RWPE1 (cell line): ENCODE results near the gene KCNMA1.
A peak's percentile ranks its signal among the peaks of the same experiment; 100 is the strongest.

ENCODE experiments used
- CTCF ChIA-PET: fragments of 350-600 bp; sonication (Branson Sonifier 250); formaldehyde crosslinking; extraction: SDS; loops from one replicate; lab custom pipeline; 2021; lab: Yijun Ruan, JAX
- POLR2A ChIA-PET: fragments of 400-600 bp; formaldehyde crosslinking; extraction: SDS; loops from one replicate; lab custom pipeline; 2020; ENCODE audit warnings: antibody characterized with exemption; ENCODE audit not compliant: low non-redundant PET; lab: Yijun Ruan, JAX
- DNase-seq: peaks from one replicate; pipeline ENCODE4 v3.0.0; 2012; ENCODE audit warnings: low spot score
- H3K27ac ChIP-seq: fragments of 450-650 bp; 2 replicates; pipeline ENCODE4 v1.5.1; 2017
- TF ChIP-seq, protein P1 (sequence below): fragments of 450-650 bp; conservative IDR thresholded peaks from 2 replicates; pipeline ENCODE4 v1.5.1; 2017; ENCODE audit warnings: low read depth, mild to moderate bottlenecking

The KCNMA1 gene

DNA sequence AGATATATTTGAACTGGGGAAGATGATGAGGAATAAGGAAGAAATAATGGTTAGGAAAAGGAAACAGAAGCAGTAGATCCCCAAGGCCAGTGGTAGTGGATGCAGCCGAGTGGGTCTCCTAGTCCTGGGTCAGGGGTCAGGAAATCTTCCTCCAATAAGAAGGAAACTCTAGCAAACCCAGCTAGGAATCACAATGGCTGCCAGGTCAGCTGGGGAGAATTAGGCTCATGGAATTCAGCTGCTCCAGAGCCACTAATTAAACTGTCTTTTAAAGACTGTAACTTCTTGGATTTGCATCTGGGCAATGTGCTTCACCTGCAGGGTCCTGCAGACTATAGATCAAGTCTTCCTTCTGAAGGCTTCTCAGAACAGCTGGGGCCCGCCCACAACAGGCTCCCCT lies 644.4 kb downstream of the KCNMA1 start:
- TF ChIP-seq, protein P1, sequence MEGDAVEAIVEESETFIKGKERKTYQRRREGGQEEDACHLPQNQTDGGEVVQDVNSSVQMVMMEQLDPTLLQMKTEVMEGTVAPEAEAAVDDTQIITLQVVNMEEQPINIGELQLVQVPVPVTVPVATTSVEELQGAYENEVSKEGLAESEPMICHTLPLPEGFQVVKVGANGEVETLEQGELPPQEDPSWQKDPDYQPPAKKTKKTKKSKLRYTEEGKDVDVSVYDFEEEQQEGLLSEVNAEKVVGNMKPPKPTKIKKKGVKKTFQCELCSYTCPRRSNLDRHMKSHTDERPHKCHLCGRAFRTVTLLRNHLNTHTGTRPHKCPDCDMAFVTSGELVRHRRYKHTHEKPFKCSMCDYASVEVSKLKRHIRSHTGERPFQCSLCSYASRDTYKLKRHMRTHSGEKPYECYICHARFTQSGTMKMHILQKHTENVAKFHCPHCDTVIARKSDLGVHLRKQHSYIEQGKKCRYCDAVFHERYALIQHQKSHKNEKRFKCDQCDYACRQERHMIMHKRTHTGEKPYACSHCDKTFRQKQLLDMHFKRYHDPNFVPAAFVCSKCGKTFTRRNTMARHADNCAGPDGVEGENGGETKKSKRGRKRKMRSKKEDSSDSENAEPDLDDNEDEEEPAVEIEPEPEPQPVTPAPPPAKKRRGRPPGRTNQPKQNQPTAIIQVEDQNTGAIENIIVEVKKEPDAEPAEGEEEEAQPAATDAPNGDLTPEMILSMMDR: no peak
- no peak overlapping the region for H3K27ac ChIP-seq
- ChIA-PET POLR2A (no interaction called here), CTCF (interaction anchor here (0.7 to 2.3 kb wide), 2 partner anchors 8 to 12 kb away, joined by 3 to 11 read pairs; no protein-coding TSS in a partner anchor)
- no peak for DNase-seq

DNA sequence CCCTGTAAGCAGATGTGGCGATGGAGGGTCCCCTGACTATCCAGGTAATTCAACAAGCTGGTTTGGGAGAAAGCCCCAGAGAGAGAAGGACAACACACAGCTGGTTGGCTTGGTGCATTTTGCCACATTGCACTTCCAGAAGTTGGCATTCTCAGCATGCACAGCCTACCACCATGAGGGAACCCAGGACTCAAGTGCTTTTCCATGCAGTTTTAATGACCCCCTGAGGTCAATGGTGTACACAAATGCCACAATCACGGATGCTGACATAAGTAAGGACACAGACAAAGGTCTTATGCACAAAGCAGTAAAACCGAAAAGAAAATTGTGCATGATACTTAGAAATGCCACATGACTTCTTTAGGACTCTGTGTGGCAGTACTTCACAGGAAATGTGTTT lies 645.1 kb downstream of the KCNMA1 start:
- CTCF ChIA-PET: interaction anchor here (2.3 kb wide), 1 partner anchor 13 kb away, joined by 11 read pairs; no protein-coding TSS in a partner anchor

DNA sequence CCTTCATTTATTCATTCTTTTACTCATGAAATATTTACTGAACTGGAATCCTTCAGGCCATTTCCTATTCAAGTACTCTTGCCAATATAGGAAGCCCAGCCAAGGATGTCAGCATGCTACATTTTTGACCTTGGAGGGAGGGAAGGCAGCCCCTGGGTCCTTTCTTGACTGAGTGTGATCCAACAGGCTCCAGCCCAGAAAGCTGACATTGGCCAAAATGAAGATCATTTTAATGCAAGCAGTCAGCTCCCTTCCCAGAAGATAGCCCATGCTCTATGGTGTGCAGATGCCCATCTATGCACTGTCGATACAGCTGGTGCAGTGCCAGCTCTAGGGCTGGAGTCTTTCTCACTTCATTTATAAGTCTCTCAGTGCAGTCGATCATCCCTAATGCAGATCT lies 646.0 kb downstream of the KCNMA1 start:
- no peak for DNase-seq
- H3K27ac ChIP-seq: no peak overlapping the region
- CTCF ChIA-PET: interaction anchor here (0.7 to 2.3 kb wide), 2 partner anchors 14 to 169 kb away, joined by 3 to 11 read pairs; no protein-coding TSS in a partner anchor
- TF ChIP-seq, protein P1: no peak
- POLR2A ChIA-PET: no interaction called here

More for the DNA sequence above, 645.1 kb downstream of the KCNMA1 start:
- no peak overlapping the region for H3K27ac ChIP-seq
- no peak for DNase-seq
- POLR2A ChIA-PET: no interaction called here
- TF ChIP-seq, protein P1: no peak

DNA sequence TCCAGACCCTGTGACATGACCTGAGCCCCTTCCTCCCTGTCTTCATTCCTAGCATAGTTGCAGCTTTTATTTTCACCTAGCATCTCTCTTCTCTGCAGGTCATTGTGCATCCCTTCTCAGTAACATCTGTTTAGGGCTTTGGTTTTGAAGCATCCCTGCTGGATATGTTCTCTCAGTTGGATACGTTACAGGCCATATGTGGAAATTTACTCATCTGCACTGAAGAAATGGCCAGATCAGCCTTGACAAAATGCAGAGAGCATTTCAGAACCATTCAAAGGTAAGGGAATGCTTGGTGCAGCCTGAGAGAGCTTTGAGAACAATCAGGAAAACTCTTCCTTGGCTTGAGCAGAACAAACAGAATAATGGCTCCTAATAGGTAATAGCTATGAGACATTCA lies 647.0 kb downstream of the KCNMA1 start:
- TF ChIP-seq, protein P1: no peak
- CTCF ChIA-PET: no interaction called here
- POLR2A ChIA-PET: no interaction called here
- DNase-seq: no peak
- H3K27ac ChIP-seq: no peak overlapping the region

DNA sequence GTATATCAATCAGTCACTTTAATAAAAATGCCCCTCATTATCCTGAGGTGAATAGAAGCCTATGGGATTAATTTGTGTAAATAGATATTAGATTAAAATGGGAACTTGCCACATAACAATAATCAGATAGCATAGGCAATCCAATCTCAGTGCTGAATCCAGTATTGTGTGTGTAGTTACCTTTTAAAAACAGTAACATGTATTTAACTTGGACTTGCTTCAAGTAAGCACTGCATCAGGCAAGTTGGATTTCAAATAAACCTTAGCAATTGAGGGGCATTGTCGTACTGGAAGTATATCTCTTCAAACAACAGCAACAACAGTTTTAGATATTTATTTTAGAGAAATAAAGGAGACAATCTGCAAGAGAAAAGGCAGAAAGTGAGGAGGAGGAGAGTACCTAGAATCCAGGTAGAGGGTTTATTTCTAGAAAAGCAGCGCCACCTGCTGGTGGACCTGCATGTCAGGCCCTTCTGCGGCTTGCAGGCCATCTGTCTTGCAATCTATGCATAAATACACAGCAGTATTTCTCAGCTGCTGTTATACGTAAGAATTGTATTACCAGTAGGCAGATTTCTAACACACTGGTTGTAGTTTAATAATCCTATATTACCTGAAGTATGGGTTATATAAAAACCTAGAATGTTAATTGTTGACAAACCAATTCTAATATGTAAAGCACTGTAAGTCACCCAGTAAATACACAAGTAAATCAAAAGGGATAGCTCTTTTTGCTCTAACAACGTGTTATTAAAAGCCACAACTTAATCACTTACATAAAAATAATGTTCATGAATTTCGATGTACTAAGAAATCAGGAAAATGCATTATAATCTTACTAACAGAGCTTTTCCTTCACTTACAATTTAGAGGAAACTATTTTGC lies 652.8 kb downstream of the KCNMA1 start:
- CTCF ChIA-PET: interaction anchor here (0.6 to 1.3 kb wide), 11 partner anchors 9 to 1141 kb away, joined by 3 to 7 read pairs (median 4); no protein-coding TSS in a partner anchor

DNA sequence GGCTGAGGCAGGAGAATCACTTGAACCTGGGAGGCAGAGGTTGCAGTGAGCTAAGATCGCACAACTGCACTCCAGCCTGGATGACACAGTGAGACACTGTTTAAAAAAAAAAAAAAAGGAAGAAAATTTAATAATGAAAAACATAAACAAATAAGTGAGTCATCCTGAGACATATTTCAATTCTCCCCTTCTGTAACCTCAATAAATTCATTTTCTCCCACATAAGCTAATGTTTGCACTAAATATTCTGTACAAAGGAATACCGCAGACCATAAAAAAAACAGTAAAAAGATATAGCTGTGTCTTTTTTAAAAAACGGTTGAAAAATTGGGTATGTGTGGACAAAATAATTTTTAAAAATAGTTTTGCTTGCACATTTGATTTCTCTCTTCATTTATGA lies 654.0 kb downstream of the KCNMA1 start:
- DNase-seq: no peak
- ChIA-PET POLR2A (interaction anchor here (0.7 kb wide), 2 partner anchors 300 to 884 kb away, joined by 3 read pairs; no protein-coding TSS in a partner anchor), CTCF (interaction anchor here (0.5 to 0.7 kb wide), 6 partner anchors 17 to 938 kb away, joined by 3 to 4 read pairs (median 4); no protein-coding TSS in a partner anchor)
- TF ChIP-seq, protein P1: no peak
- no peak overlapping the region for H3K27ac ChIP-seq

More for the DNA sequence above, 652.8 kb downstream of the KCNMA1 start:
- DNase-seq: peak; percentile 78
- no peak overlapping the region for H3K27ac ChIP-seq
- TF ChIP-seq, protein P1: peak; percentile 91
- POLR2A ChIA-PET: no interaction called here
